T-helper 17 cell (primary cell): ENCODE results near the gene PCDHGB3. TPM values are rescaled to one million over a fixed set of nuclear protein-coding genes. Genes with fewer than 3 reads are reported as not detected.

Experiments used
- total RNA-seq, 4 donors: library from RNA in 2 of 4; stranded (reverse) in 2 of 4; gene quantifications; one replicate each; pipeline ENCODE4 v1.2.3 and lab custom pipeline; 2022 to 2026

The PCDHGB3 gene
- total RNA-seq, 2 donors from 2014 or later: 0.13 to 0.32 TPM

Other genes starting within 250 kb of the PCDHGB3 start
- not detected for gene PCDHB4, start 248.4 kb upstream of the PCDHGB3 start, total RNA-seq
- gene PCDHB5, start 235.0 kb upstream of the PCDHGB3 start, total RNA-seq: under 1 TPM; 0.12 to 0.34 TPM
- gene PCDHB6, start 220.2 kb upstream of the PCDHGB3 start, total RNA-seq: not detected
- gene PCDHB7, start 197.6 kb upstream of the PCDHGB3 start, total RNA-seq: not detected
- gene PCDHB8, start 192.5 kb upstream of the PCDHGB3 start, total RNA-seq: not detected
- gene PCDHB16, start 187.9 kb upstream of the PCDHGB3 start, total RNA-seq: not detected
- gene PCDHB9, start 183.1 kb upstream of the PCDHGB3 start, total RNA-seq: 1 to 10 TPM in 1 of 2 donors, not detected in 1; 1.0 TPM
- not detected for gene PCDHB10, start 177.9 kb upstream of the PCDHGB3 start, total RNA-seq
- not detected for gene PCDHB11, start 170.6 kb upstream of the PCDHGB3 start, total RNA-seq
- gene PCDHB12, start 161.5 kb upstream of the PCDHGB3 start, total RNA-seq: not detected
- gene PCDHB13, start 156.3 kb upstream of the PCDHGB3 start, total RNA-seq: not detected
- not detected for gene PCDHB14, start 146.9 kb upstream of the PCDHGB3 start, total RNA-seq
- gene PCDHB15, start 124.8 kb upstream of the PCDHGB3 start, total RNA-seq: under 1 TPM in 1 of 2 donors, not detected in 1; 0.10 TPM
- under 1 TPM; 0.65 to 0.70 TPM for gene SLC25A2, start 66.2 kb upstream of the PCDHGB3 start, total RNA-seq
- 10 to 100 TPM; 74.4 to 90.7 TPM for gene TAF7, start 49.5 kb upstream of the PCDHGB3 start, total RNA-seq
- not detected for gene PCDHGA1, start 39.7 kb upstream of the PCDHGB3 start, total RNA-seq
- gene PCDHGA2, start 31.5 kb upstream of the PCDHGB3 start, total RNA-seq: not detected
- under 1 TPM in 1 of 2 donors, not detected in 1; 0.22 TPM for gene PCDHGA3, start 26.4 kb upstream of the PCDHGB3 start, total RNA-seq
- gene PCDHGB1, start 20.1 kb upstream of the PCDHGB3 start, total RNA-seq: under 1 TPM in 1 of 2 donors, not detected in 1; 0.13 TPM
- gene PCDHGA4, start 15.2 kb upstream of the PCDHGB3 start, total RNA-seq: under 1 TPM in 1 of 2 donors, not detected in 1; 0.12 TPM
- gene PCDHGB2, start 10.2 kb upstream of the PCDHGB3 start, total RNA-seq: under 1 TPM; 0.44 to 0.45 TPM
- gene PCDHGA5, start 6.1 kb upstream of the PCDHGB3 start, total RNA-seq: under 1 TPM in 1 of 2 donors, not detected in 1; 0.16 TPM
- under 1 TPM; 0.10 to 0.40 TPM for gene PCDHGA6, start 3.6 kb downstream of the PCDHGB3 start, total RNA-seq
- under 1 TPM in 1 of 2 donors, not detected in 1; 0.25 TPM for gene PCDHGA7, start 12.5 kb downstream of the PCDHGB3 start, total RNA-seq
- gene PCDHGB4, start 17.5 kb downstream of the PCDHGB3 start, total RNA-seq: under 1 TPM; 0.08 to 0.10 TPM
- gene PCDHGA8, start 22.4 kb downstream of the PCDHGB3 start, total RNA-seq: under 1 TPM in 1 of 2 donors, not detected in 1; 0.05 TPM
- gene PCDHGB5, start 27.7 kb downstream of the PCDHGB3 start, total RNA-seq: under 1 TPM; 0.26 to 0.35 TPM
- gene PCDHGA9, start 32.5 kb downstream of the PCDHGB3 start, total RNA-seq: not detected
- gene PCDHGB6, start 37.8 kb downstream of the PCDHGB3 start, total RNA-seq: under 1 TPM; 0.10 to 0.20 TPM
- gene PCDHGA10, start 42.7 kb downstream of the PCDHGB3 start, total RNA-seq: under 1 TPM; 0.10 to 0.18 TPM
- not detected for gene PCDHGB7, start 47.4 kb downstream of the PCDHGB3 start, total RNA-seq
- not detected for gene PCDHGA11, start 50.8 kb downstream of the PCDHGB3 start, total RNA-seq
- not detected for gene PCDHGA12, start 60.3 kb downstream of the PCDHGB3 start, total RNA-seq
- gene PCDHGC3, start 105.7 kb downstream of the PCDHGB3 start, total RNA-seq: not detected
- not detected for gene PCDHGC4, start 114.8 kb downstream of the PCDHGB3 start, total RNA-seq
- gene PCDHGC5, start 118.8 kb downstream of the PCDHGB3 start, total RNA-seq: not detected
- 100 to 1,000 TPM; 256 to 327 TPM for gene DIAPH1, start 248.8 kb downstream of the PCDHGB3 start, total RNA-seq